MM.1S (cell line): Measurements from ENCODE around the gene ELF5.

Experiments used
- EZH2 ChIP-seq: fragments of 300-600 bp; sonication (generic); optimal IDR thresholded peaks from 2 replicates; pipeline ENCODE3; 2017; ENCODE audit warnings: low read depth, mild to moderate bottlenecking, antibody characterized with exemption, low read length, mixed read lengths
- EZH2phosphoT487 ChIP-seq: fragments of 300-600 bp; sonication (generic); IDR thresholded peaks from 2 replicates; pipeline ENCODE4 v1.6.1; 2018; ENCODE audit warnings: antibody characterized with exemption, low read length
- TF ChIP-seq, protein P1 (sequence below): fragments of 300-600 bp; sonication (generic); IDR thresholded peaks from 2 replicates; pipeline ENCODE4 v1.5.1; 2016; ENCODE audit warnings: antibody characterized with exemption, low read length, mixed read lengths

DNA sequence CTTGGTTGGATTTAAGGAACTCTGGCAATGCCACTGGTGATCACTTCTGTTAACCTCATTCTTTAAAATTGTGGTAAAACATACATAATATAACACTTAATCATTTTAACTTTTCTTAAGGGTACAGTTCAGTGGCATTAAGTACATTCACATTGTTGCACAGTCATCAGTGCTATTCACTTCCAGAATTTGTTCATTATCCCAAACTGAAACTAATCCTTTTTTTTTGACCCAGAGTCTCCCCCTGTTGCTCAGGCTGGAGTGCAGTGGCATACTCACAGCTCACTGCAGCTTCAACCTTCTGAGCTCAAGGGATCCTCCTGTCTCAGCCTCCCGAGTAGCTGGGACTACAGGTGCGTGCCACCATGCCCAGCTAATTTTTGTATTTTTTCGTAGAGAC lies 10.6 kb downstream of the ELF5 start:
- TF ChIP-seq, protein P1, sequence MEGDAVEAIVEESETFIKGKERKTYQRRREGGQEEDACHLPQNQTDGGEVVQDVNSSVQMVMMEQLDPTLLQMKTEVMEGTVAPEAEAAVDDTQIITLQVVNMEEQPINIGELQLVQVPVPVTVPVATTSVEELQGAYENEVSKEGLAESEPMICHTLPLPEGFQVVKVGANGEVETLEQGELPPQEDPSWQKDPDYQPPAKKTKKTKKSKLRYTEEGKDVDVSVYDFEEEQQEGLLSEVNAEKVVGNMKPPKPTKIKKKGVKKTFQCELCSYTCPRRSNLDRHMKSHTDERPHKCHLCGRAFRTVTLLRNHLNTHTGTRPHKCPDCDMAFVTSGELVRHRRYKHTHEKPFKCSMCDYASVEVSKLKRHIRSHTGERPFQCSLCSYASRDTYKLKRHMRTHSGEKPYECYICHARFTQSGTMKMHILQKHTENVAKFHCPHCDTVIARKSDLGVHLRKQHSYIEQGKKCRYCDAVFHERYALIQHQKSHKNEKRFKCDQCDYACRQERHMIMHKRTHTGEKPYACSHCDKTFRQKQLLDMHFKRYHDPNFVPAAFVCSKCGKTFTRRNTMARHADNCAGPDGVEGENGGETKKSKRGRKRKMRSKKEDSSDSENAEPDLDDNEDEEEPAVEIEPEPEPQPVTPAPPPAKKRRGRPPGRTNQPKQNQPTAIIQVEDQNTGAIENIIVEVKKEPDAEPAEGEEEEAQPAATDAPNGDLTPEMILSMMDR = no peak
- TF ChIP-seq EZH2phosphoT487 = no peak
- no peak for TF ChIP-seq EZH2
